Mesendoderm (in vitro differentiated cells): ENCODE results near the gene ERP27.

ENCODE experiments used
- DNase-seq: peaks from one replicate; pipeline ENCODE4 v3.0.0; 2013
- H2AK5ac ChIP-seq: 2 replicates; pipeline ENCODE4 v1.6.1; 2013; ENCODE audit warnings: low read length, inconsistent platforms
- H2BK120ac ChIP-seq: 2 replicates; pipeline ENCODE4 v1.6.1; 2013; ENCODE audit warnings: low read depth, mild to moderate bottlenecking, low read length, moderate library complexity, mixed read lengths
- H2BK15ac ChIP-seq: replicated peaks from 2 replicates; pipeline ENCODE4 v1.6.1; 2013; ENCODE audit warnings: low read depth, mild to moderate bottlenecking, moderate library complexity
- H2BK5ac ChIP-seq: 2 replicates; pipeline ENCODE4 v1.6.1; 2013; ENCODE audit warnings: low read length, inconsistent platforms
- H3K18ac ChIP-seq: 2 replicates; pipeline ENCODE4 v1.6.1; 2013; ENCODE audit warnings: mild to moderate bottlenecking, low read length, mixed read lengths
- H3K23ac ChIP-seq: one replicate; pipeline ENCODE4 v1.6.1; 2013; ENCODE audit warnings: low read length
- H3K27ac ChIP-seq: 2 replicates; pipeline ENCODE4 v1.5.1; 2013; ENCODE audit warnings: low read depth, mild to moderate bottlenecking, inconsistent platforms, low read length, moderate library complexity
- H3K27me3 ChIP-seq: 2 replicates; pipeline ENCODE4 v1.6.1; 2013; ENCODE audit warnings: low read length, control low read depth, mild to moderate bottlenecking, inconsistent platforms; ENCODE audit not compliant: insufficient read depth, poor library complexity
- H3K36me3 ChIP-seq: 2 replicates; pipeline ENCODE4 v1.6.1; 2013; ENCODE audit warnings: low read length, inconsistent platforms; ENCODE audit not compliant: control insufficient read depth, insufficient read depth
- H3K4ac ChIP-seq: one replicate; pipeline ENCODE4 v1.6.1; 2013; ENCODE audit warnings: low read depth, mild to moderate bottlenecking, low read length, moderate library complexity
- H3K4me1 ChIP-seq: 2 replicates; pipeline ENCODE4 v1.6.1; 2013; ENCODE audit warnings: low read depth, low read length, inconsistent platforms; ENCODE audit not compliant: control insufficient read depth
- H3K4me2 ChIP-seq: 2 replicates; pipeline ENCODE4 v1.6.1; 2013; ENCODE audit warnings: low read length
- H3K4me3 ChIP-seq: 2 replicates; pipeline ENCODE4 v1.5.1; 2013; ENCODE audit warnings: mild to moderate bottlenecking, low read length
- H3K56ac ChIP-seq: one replicate; pipeline ENCODE4 v1.6.1; 2013; ENCODE audit warnings: low read length
- H3K79me1 ChIP-seq: 2 replicates; pipeline ENCODE4 v1.6.1; 2013; ENCODE audit warnings: low read length, inconsistent platforms
- H3K79me2 ChIP-seq: 2 replicates; pipeline ENCODE4 v1.6.1; 2013; ENCODE audit warnings: mild to moderate bottlenecking, low read length; ENCODE audit not compliant: control insufficient read depth, insufficient read depth
- H3K9ac ChIP-seq: 2 replicates; pipeline ENCODE4 v1.6.1; 2013; ENCODE audit warnings: low read length, inconsistent platforms
- H4K5ac ChIP-seq: one replicate; pipeline ENCODE4 v1.6.1; 2013; ENCODE audit warnings: low read length
- H4K8ac ChIP-seq: one replicate; pipeline ENCODE4 v1.6.1; 2013; ENCODE audit warnings: low read depth, mild to moderate bottlenecking, control low read depth, low read length, moderate library complexity
- WGBS: extraction: QIAGEN DNeasy Blood & Tissue Kit; methylation state at CpG from one replicate; pipeline ENCODE4 v1.1.7; 2013; ENCODE audit warnings: low lambda C conversion rate, missing lambda C conversion rate; ENCODE audit not compliant: insufficient coverage; ENCODE audit errors: extremely low coverage; 5-methylcytosine and 5-hydroxymethylcytosine counted together

ERP27 gene

GRCh38 chr12:14982562-14982961, 44.2 kb upstream of the ERP27 start:
- no peak for DNase-seq

DNA sequence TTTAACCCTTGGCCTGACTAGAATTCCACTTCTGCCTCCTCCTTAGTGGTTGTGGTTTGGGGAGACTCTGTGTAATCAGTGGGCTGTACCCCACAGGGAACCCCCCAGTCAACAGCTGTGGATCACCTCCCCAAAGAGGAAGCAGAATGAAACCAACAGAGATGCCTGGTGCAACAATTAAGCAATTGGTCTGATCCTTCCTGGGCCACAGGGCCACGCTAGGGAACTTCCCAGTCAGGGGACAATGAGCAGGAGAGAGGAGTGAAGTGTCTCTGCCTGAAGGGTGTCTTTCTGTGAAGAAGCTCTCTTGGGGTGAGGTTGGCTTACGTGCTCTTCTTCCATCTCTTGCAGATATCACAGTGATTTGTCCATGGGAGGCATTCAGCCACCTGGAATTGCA, 42.7 kb upstream of the ERP27 start:
- Histone ChIP-seq H3K23ac (no peak overlapping the region), H3K56ac (no peak overlapping the region)

More at GRCh38 chr12:14982562-14982961, 44.2 kb upstream of the ERP27 start:
- H3K27me3 ChIP-seq: no peaks in the 10 kb centered on the region
- H2BK5ac ChIP-seq: no peak overlapping the region
- H3K36me3 ChIP-seq: no peaks in the 10 kb centered on the region
- no peaks in the 10 kb centered on the region for H3K79me2 ChIP-seq
- no peak overlapping the region for H4K5ac ChIP-seq
- H3K4me2 ChIP-seq: no peak overlapping the region
- no peak overlapping the region for H2BK15ac ChIP-seq
- H3K4me1 ChIP-seq: no peaks in the 10 kb centered on the region
- H3K27ac ChIP-seq: no peak overlapping the region
- no peak overlapping the region for H2BK120ac ChIP-seq
- H2AK5ac ChIP-seq: no peak overlapping the region
- H3K9ac ChIP-seq: no peak overlapping the region
- no peak overlapping the region for H3K4me3 ChIP-seq
- H3K23ac ChIP-seq: no peak overlapping the region
- H4K8ac ChIP-seq: no peak overlapping the region
- no peak overlapping the region for H3K4ac ChIP-seq
- no peaks in the 10 kb centered on the region for H3K79me1 ChIP-seq
- H3K56ac ChIP-seq: no peak overlapping the region
- H3K18ac ChIP-seq: no peak overlapping the region
- WGBS: no CpG with 5 or more reads among the region's 1 CpG

GRCh38 chr12:14979468-14979867, 41.1 kb upstream of the ERP27 start:
- Histone ChIP-seq H2BK120ac (no peak overlapping the region), H3K9ac (no peak overlapping the region), H4K5ac (no peak overlapping the region), H3K79me1 (no peaks in the 10 kb centered on the region), H3K56ac (no peak overlapping the region), H3K4me2 (no peak overlapping the region), H2BK5ac (no peak overlapping the region), H3K36me3 (no peaks in the 10 kb centered on the region), H2AK5ac (no peak overlapping the region), H3K79me2 (no peaks in the 10 kb centered on the region), H2BK15ac (no peak overlapping the region), H3K27me3 (no peaks in the 10 kb centered on the region), H3K4me1 (no peaks in the 10 kb centered on the region), H3K4me3 (no peak overlapping the region), H3K18ac (no peak overlapping the region), H3K4ac (no peak overlapping the region), H3K23ac (no peak overlapping the region), H3K27ac (no peak overlapping the region), H4K8ac (no peak overlapping the region)
- no peak for DNase-seq

More for the DNA sequence above, 42.7 kb upstream of the ERP27 start:
- Histone ChIP-seq H3K18ac (no peak overlapping the region), H3K79me2 (no peaks in the 10 kb centered on the region), H3K79me1 (no peaks in the 10 kb centered on the region), H2BK120ac (no peak overlapping the region), H3K27ac (no peak overlapping the region), H3K4me1 (no peaks in the 10 kb centered on the region), H2AK5ac (no peak overlapping the region), H2BK15ac (no peak overlapping the region), H3K27me3 (no peaks in the 10 kb centered on the region), H4K8ac (no peak overlapping the region), H3K4ac (no peak overlapping the region), H3K4me3 (no peak overlapping the region), H3K4me2 (no peak overlapping the region), H2BK5ac (no peak overlapping the region), H4K5ac (no peak overlapping the region), H3K9ac (no peak overlapping the region), H3K36me3 (no peaks in the 10 kb centered on the region)
- WGBS: no CpG with 5 or more reads among the region's 2 CpGs
- DNase-seq: no peak

DNA sequence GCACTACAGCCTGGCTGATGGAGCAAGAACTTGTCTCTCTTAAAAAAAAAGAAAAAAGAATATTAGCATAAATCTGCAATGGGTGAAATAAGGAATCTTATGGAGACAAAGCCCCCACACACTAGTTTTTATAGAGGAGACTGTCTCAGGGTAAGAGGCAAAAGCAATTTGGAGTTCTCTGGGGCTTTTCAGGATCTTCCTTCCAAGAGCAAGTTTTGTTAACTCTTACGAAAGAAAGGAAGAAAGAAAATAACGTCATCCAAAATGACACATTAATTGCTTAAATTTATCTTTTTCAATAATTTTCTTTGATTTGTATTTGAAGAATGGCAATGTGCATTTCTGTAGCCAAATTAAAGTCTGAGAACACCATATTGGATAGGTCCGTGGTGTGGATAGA, 38.3 kb upstream of the ERP27 start:
- no peaks in the 10 kb centered on the region for H3K4me1 ChIP-seq
- DNase-seq: no peak
- H2BK15ac ChIP-seq: no peak overlapping the region
- H3K27ac ChIP-seq: no peak overlapping the region
- H3K4me3 ChIP-seq: no peak overlapping the region
- H3K23ac ChIP-seq: no peak overlapping the region
- H3K4me2 ChIP-seq: no peak overlapping the region
- H3K27me3 ChIP-seq: no peaks in the 10 kb centered on the region
- no peak overlapping the region for H2BK5ac ChIP-seq
- no peak overlapping the region for H3K9ac ChIP-seq
- no peak overlapping the region for H4K5ac ChIP-seq
- H3K18ac ChIP-seq: no peak overlapping the region
- H3K56ac ChIP-seq: no peak overlapping the region
- H3K36me3 ChIP-seq: no peaks in the 10 kb centered on the region
- no peak overlapping the region for H2BK120ac ChIP-seq
- H2AK5ac ChIP-seq: no peak overlapping the region
- no CpG with 5 or more reads among the region's 3 CpGs for WGBS
- no peak overlapping the region for H3K4ac ChIP-seq
- H4K8ac ChIP-seq: no peak overlapping the region
- H3K79me1 ChIP-seq: no peaks in the 10 kb centered on the region
- H3K79me2 ChIP-seq: no peaks in the 10 kb centered on the region

DNA sequence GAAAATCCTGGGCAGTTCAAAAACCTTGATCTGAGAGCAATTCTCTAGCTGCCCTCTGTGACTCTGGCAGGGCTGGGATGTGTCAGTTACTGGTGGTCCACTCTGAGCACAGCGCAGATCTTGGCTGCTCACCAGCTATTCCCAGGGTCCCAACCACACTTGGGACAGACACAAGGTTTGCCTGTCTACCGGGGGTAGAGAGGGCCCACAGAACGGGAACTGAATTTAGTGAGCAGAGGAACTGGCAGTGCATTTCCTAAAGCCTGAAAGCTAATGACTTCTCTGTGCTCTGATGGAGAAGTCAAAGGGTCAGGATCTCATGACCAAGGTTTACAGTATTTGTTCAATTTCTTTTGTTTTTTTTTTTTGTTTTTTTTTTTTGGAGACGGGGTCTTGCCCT, 37.1 kb upstream of the ERP27 start:
- no peak overlapping the region for H2BK120ac ChIP-seq
- no peak overlapping the region for H3K27ac ChIP-seq
- no peak overlapping the region for H3K4ac ChIP-seq
- no peak for DNase-seq
- H3K18ac ChIP-seq: no peak overlapping the region
- H3K79me1 ChIP-seq: no peaks in the 10 kb centered on the region
- no peaks in the 10 kb centered on the region for H3K79me2 ChIP-seq
- WGBS: no CpG with 5 or more reads among the region's 4 CpGs
- H3K56ac ChIP-seq: no peak overlapping the region
- no peaks in the 10 kb centered on the region for H3K4me1 ChIP-seq
- no peak overlapping the region for H2AK5ac ChIP-seq
- H3K4me2 ChIP-seq: no peak overlapping the region
- no peaks in the 10 kb centered on the region for H3K36me3 ChIP-seq
- no peak overlapping the region for H3K4me3 ChIP-seq
- H2BK15ac ChIP-seq: no peak overlapping the region
- no peak overlapping the region for H4K8ac ChIP-seq
- H4K5ac ChIP-seq: no peak overlapping the region
- H3K27me3 ChIP-seq: no peaks in the 10 kb centered on the region
- H3K9ac ChIP-seq: no peak overlapping the region
- no peak overlapping the region for H2BK5ac ChIP-seq
- no peak overlapping the region for H3K23ac ChIP-seq

GRCh38 chr12:14974633-14975032, 36.3 kb upstream of the ERP27 start:
- H3K79me1 ChIP-seq: no peaks in the 10 kb centered on the region
- no peak overlapping the region for H2BK120ac ChIP-seq
- H3K9ac ChIP-seq: no peak overlapping the region
- H2BK5ac ChIP-seq: no peak overlapping the region
- no peak overlapping the region for H3K56ac ChIP-seq
- H3K23ac ChIP-seq: no peak overlapping the region
- H4K8ac ChIP-seq: no peak overlapping the region
- DNase-seq: no peak
- H2AK5ac ChIP-seq: no peak overlapping the region
- no peak overlapping the region for H3K18ac ChIP-seq
- H4K5ac ChIP-seq: no peak overlapping the region
- no peak overlapping the region for H2BK15ac ChIP-seq
- WGBS: no CpG with 5 or more reads among the region's 3 CpGs
- no peaks in the 10 kb centered on the region for H3K4me1 ChIP-seq
- H3K36me3 ChIP-seq: no peaks in the 10 kb centered on the region
- H3K79me2 ChIP-seq: no peaks in the 10 kb centered on the region
- H3K27ac ChIP-seq: no peak overlapping the region
- no peak overlapping the region for H3K4ac ChIP-seq
- no peak overlapping the region for H3K4me3 ChIP-seq
- no peaks in the 10 kb centered on the region for H3K27me3 ChIP-seq
- H3K4me2 ChIP-seq: no peak overlapping the region
